ENCODE results near the gene LNX2.

The LNX2 gene

GRCh38 chr13:27504868-27505194 is 115.5 kb downstream of the LNX2 start:
- TF ChIP-seq CTCF (conservative IDR thresholded peaks at IDR 0.05), result no peak
- H3K27ac ChIP-seq, result no peak overlapping the region

GRCh38 chr13:27504128-27504867 is 116.0 kb downstream of the LNX2 start:
- no peak overlapping the region for H3K27ac ChIP-seq

GRCh38 chr13:27500806-27501534 is 119.4 kb downstream of the LNX2 start:
- H3K27ac ChIP-seq, result no peak overlapping the region
- TF ChIP-seq CTCF (conservative IDR thresholded peaks at IDR 0.05), result no peak

More at GRCh38 chr13:27504128-27504867, 116.0 kb downstream of the LNX2 start:
- TF ChIP-seq CTCF (conservative IDR thresholded peaks at IDR 0.05), result no peak

GRCh38 chr13:27497563-27498230 is 122.6 kb downstream of the LNX2 start:
- no peak for TF ChIP-seq CTCF (conservative IDR thresholded peaks at IDR 0.05)
- H3K27ac ChIP-seq, result no peak overlapping the region

- H3K27ac ChIP-seq, result no peak overlapping the region
- TF ChIP-seq CTCF (conservative IDR thresholded peaks at IDR 0.05), result no peak
These were observed 123.6 kb downstream of the LNX2 start for GRCh38 chr13:27496536-27497273.

GRCh38 chr13:27496006-27496405 is 124.3 kb downstream of the LNX2 start:
- no peak overlapping the region for H3K27ac ChIP-seq
- TF ChIP-seq CTCF (conservative IDR thresholded peaks at IDR 0.05), result no peak
